Thyroid gland (tissue), 4 donors: ENCODE results near the gene OR2T5. TPM values are rescaled to one million over a fixed set of nuclear protein-coding genes. Genes with fewer than 3 reads are reported as not detected.
"Not testable (repeated sequence)": the region's sequence is repeated elsewhere in the genome, so short reads cannot be mapped to it uniquely, and the experiment has no call there.

Source experiments
- DNase-seq, 2 donors: peaks; one replicate each; pipeline ENCODE4 v3.0.0-alpha.2; 2019
- H3K27ac ChIP-seq, 3 donors: fragments of 200-600 bp; sonication (generic); 1 replicate in 2 of 3; 2 replicates in 1 of 3; pipeline ENCODE4 v1.5.1; 2016 to 2019; ENCODE audit warnings: mild to moderate bottlenecking in 1 of 3, moderate library complexity in 1 of 3
- H3K27me3 ChIP-seq: fragments of 200-600 bp; sonication (generic); one replicate; pipeline ENCODE4 v1.5.1; 2019
- H3K36me3 ChIP-seq, 2 donors: fragments of 200-600 bp; sonication (generic); one replicate each; pipeline ENCODE4 v1.5.1; 2016 to 2019
- H3K4me1 ChIP-seq, 2 donors: fragments of 200-600 bp; sonication (generic); one replicate each; pipeline ENCODE4 v1.5.1; 2017 to 2019
- H3K4me3 ChIP-seq, 3 donors: fragments of 200-600 bp; sonication (generic); replicated peaks in 1 of 3; 1 replicate in 2 of 3; 2 replicates in 1 of 3; pipeline ENCODE4 v1.5.1; 2016; ENCODE audit warnings: mild to moderate bottlenecking in 1 of 3
- H3K9me3 ChIP-seq: fragments of 200-600 bp; sonication (generic); one replicate; pipeline ENCODE4 v1.5.1; 2017
- CTCF ChIP-seq, 6 experiments: fragments of 200-600 bp in 3 of 6; fragments of 450-650 bp in 3 of 6; sonication (generic) in 3 of 6; IDR thresholded peaks; one replicate each; pipeline ENCODE4 v1.5.1; 2016 to 2019; ENCODE audit warnings: antibody characterized with exemption in 6 of 6, mild to moderate bottlenecking in 2 of 6, inconsistent platforms in 1 of 6, moderate library complexity in 1 of 6
- POLR2A ChIP-seq, 2 donors: fragments of 450-650 bp; IDR thresholded peaks; one replicate each; pipeline ENCODE4 v1.6.1; 2017; ENCODE audit warnings: antibody characterized with exemption in 2 of 2, mild to moderate bottlenecking in 2 of 2, moderate library complexity in 1 of 2
- WGBS, 2 donors: methylation state at CpG; one replicate each; pipeline ENCODE4 v1.1.5; 2017; 5-methylcytosine and 5-hydroxymethylcytosine counted together
- intact Hi-C: fragments of 100-400 bp; cut with DNase I; formaldehyde crosslinking; loops from one replicate; pipeline ENCODE4 v1.15.1; 2023
- total RNA-seq, 4 donors: library from RNA; depleted of rRNA; stranded (reverse); fragments of >200 nt; gene quantifications; one replicate each; pipeline ENCODE4 v1.2.3, GENCODE V29; 2016

Gene OR2T5
- total RNA-seq, 4 donors from 2014 or later: not detected

GRCh38 chr1:248459117-248459516, 29.3 kb upstream of the OR2T5 start:
- H3K9me3 ChIP-seq, H3K4me3 ChIP-seq, H3K27ac ChIP-seq, H3K4me1 ChIP-seq, intact Hi-C loops, H3K27me3 ChIP-seq, DNase-seq, H3K36me3 ChIP-seq: not testable (repeated sequence)
- 61 to 77% methylated on average over 7 of the region's 7 CpGs for WGBS, 2 donors

- no peaks in the 10 kb centered on the region for H3K4me1 ChIP-seq
- no peaks in the 10 kb centered on the region for H3K27me3 ChIP-seq
- DNase-seq: no peak
- no peaks in the 10 kb centered on the region for H3K36me3 ChIP-seq
- no peak for TF ChIP-seq CTCF (IDR thresholded peaks at IDR 0.05)
- no peak for TF ChIP-seq POLR2A (IDR thresholded peaks at IDR 0.05)
- intact Hi-C loops: no loop called here
- 79 to 90% methylated on average over 4 of the region's 4 CpGs for WGBS, 2 donors
- H3K27ac ChIP-seq: no peak overlapping the region
- H3K9me3 ChIP-seq: no peaks in the 10 kb centered on the region
- H3K4me3 ChIP-seq: no peak overlapping the region
Measured at GRCh38 chr1:248471154-248471553, 17.2 kb upstream of the OR2T5 start.

GRCh38 chr1:248472111-248472510, 16.3 kb upstream of the OR2T5 start:
- H3K27me3 ChIP-seq, DNase-seq, H3K36me3 ChIP-seq, H3K9me3 ChIP-seq, intact Hi-C loops, H3K4me3 ChIP-seq, H3K4me1 ChIP-seq, H3K27ac ChIP-seq: not testable (repeated sequence)
- WGBS, 2 donors: 53 to 61% methylated on average over 2 of the region's 2 CpGs

GRCh38 chr1:248473051-248473450, 15.3 kb upstream of the OR2T5 start, which contains the start of gene OR2T3:
Gene OR2T3 (plus strand): TSS chr1:248473351. CDS start chr1:248473351, 0 bp downstream.
- DNase-seq, H3K4me3 ChIP-seq, intact Hi-C loops, H3K36me3 ChIP-seq, H3K27ac ChIP-seq, H3K4me1 ChIP-seq, H3K9me3 ChIP-seq, H3K27me3 ChIP-seq: not testable (repeated sequence)
- WGBS, 2 donors: 84 to 88% methylated on average over 1 to 2 of the region's 2 CpGs

- H3K4me1 ChIP-seq, H3K4me3 ChIP-seq, H3K9me3 ChIP-seq, H3K27me3 ChIP-seq, intact Hi-C loops, DNase-seq, H3K27ac ChIP-seq, H3K36me3 ChIP-seq: not testable (repeated sequence)
- WGBS, 2 donors: no CpG with 5 or more reads among the region's 1 CpG
Measured at GRCh38 chr1:248475660-248476059, 12.7 kb upstream of the OR2T5 start.

GRCh38 chr1:248481686-248482579, 6.5 kb upstream of the OR2T5 start:
- intact Hi-C loops, H3K9me3 ChIP-seq, DNase-seq, H3K36me3 ChIP-seq, H3K27ac ChIP-seq, H3K4me1 ChIP-seq, H3K4me3 ChIP-seq, H3K27me3 ChIP-seq: not testable (repeated sequence)
- 64 to 68% methylated on average over 13 of the region's 13 CpGs for WGBS, 2 donors

GRCh38 chr1:248496661-248497060, 8.3 kb downstream of the OR2T5 start:
- H3K27ac ChIP-seq, intact Hi-C loops, H3K9me3 ChIP-seq, H3K27me3 ChIP-seq, H3K36me3 ChIP-seq, H3K4me1 ChIP-seq, H3K4me3 ChIP-seq, DNase-seq: not testable (repeated sequence)
- no CpG with 5 or more reads among the region's 5 CpGs for WGBS, 2 donors

GRCh38 chr1:248500305-248501035, 12.1 kb downstream of the OR2T5 start:
- H3K4me3 ChIP-seq, H3K27me3 ChIP-seq, H3K36me3 ChIP-seq, DNase-seq, H3K4me1 ChIP-seq, H3K9me3 ChIP-seq, H3K27ac ChIP-seq, intact Hi-C loops: not testable (repeated sequence)
- WGBS, 2 donors: 85 to 86% methylated on average over 1 of the region's 2 CpGs

- intact Hi-C loops, H3K27ac ChIP-seq, H3K4me1 ChIP-seq, H3K36me3 ChIP-seq, H3K4me3 ChIP-seq, DNase-seq, H3K9me3 ChIP-seq, H3K27me3 ChIP-seq: not testable (repeated sequence)
- WGBS, 2 donors: no CpG with 5 or more reads among the region's 2 CpGs
Measured at GRCh38 chr1:248507773-248508172, 19.4 kb downstream of the OR2T5 start, which contains the start of gene OR2G6. Gene OR2G6 (plus strand): TSS chr1:248508073. CDS start chr1:248521647, 13,574 bp downstream.

GRCh38 chr1:248510217-248510616, 21.8 kb downstream of the OR2T5 start:
- H3K9me3 ChIP-seq, H3K4me1 ChIP-seq, H3K36me3 ChIP-seq, DNase-seq, intact Hi-C loops, H3K27me3 ChIP-seq, H3K4me3 ChIP-seq, H3K27ac ChIP-seq: not testable (repeated sequence)
